ENCODE measurements around the gene KDM6B.

The KDM6B gene

GRCh38 chr17:7840441-7840840 lies 6.4 kb downstream of the KDM6B start:
- no peak for DNase-seq (ENCODE audit: low read depth in 2 of 2)

- DNase-seq (ENCODE audit: low read depth in 2 of 2) = no peak
Measured at GRCh38 chr17:7840875-7841274, 6.9 kb downstream of the KDM6B start.

GRCh38 chr17:7841396-7841914 lies 7.4 kb downstream of the KDM6B start:
- peak; percentile 93 to 96 for DNase-seq (ENCODE audit: low read depth in 2 of 2)

- DNase-seq (ENCODE audit: low read depth in 2 of 2) = peak; percentile 86 to 87
Measured at GRCh38 chr17:7841915-7842379, 7.9 kb downstream of the KDM6B start.

- peak; percentile 98 for DNase-seq (ENCODE audit: low read depth in 2 of 2)
Measured at GRCh38 chr17:7842380-7843256, 8.6 kb downstream of the KDM6B start.

GRCh38 chr17:7843257-7843535 lies 9.2 kb downstream of the KDM6B start:
- no peak for DNase-seq (ENCODE audit: low read depth in 2 of 2)

- DNase-seq (ENCODE audit: low read depth in 2 of 2) = peak; percentile 88 to 93
Measured at GRCh38 chr17:7843536-7844291, 9.7 kb downstream of the KDM6B start.

GRCh38 chr17:7844292-7845154 lies 10.5 kb downstream of the KDM6B start:
- peak; percentile 79 to 81 for DNase-seq (ENCODE audit: low read depth in 2 of 2)

GRCh38 chr17:7845359-7846062 lies 11.5 kb downstream of the KDM6B start:
- no peak for DNase-seq (ENCODE audit: low read depth in 2 of 2)

GRCh38 chr17:7846063-7846735 lies 12.2 kb downstream of the KDM6B start:
- no peak for DNase-seq (ENCODE audit: low read depth in 2 of 2)

- no peak for DNase-seq (ENCODE audit: low read depth in 2 of 2)
Measured at GRCh38 chr17:7846765-7847661, 13.0 kb downstream of the KDM6B start.

- DNase-seq (ENCODE audit: low read depth in 2 of 2) = no peak
Measured at GRCh38 chr17:7848131-7848579, 14.1 kb downstream of the KDM6B start.

- DNase-seq (ENCODE audit: low read depth in 2 of 2) = no peak
Measured at GRCh38 chr17:7848739-7849129, 14.7 kb downstream of the KDM6B start.

- DNase-seq (ENCODE audit: low read depth in 2 of 2) = no peak
Measured at GRCh38 chr17:7849130-7849750, 15.2 kb downstream of the KDM6B start.

- no peak for DNase-seq (ENCODE audit: low read depth in 2 of 2)
Measured at GRCh38 chr17:7849751-7850504, 15.9 kb downstream of the KDM6B start.

GRCh38 chr17:7850701-7851437 lies 16.9 kb downstream of the KDM6B start:
- DNase-seq (ENCODE audit: low read depth in 2 of 2) = no peak

- DNase-seq (ENCODE audit: low read depth in 2 of 2) = peak; percentile 79 to 88
Measured at GRCh38 chr17:7851438-7852261, 17.6 kb downstream of the KDM6B start.
